Body of pancreas (tissue), 4 donors: Measurements from ENCODE around the gene FJX1.

Experiments used
- CTCF ChIP-seq, 7 experiments: fragments of 450-650 bp in 4 of 7; fragments of 200-600 bp in 3 of 7; sonication (generic) in 3 of 7; IDR thresholded peaks; one replicate each; pipeline ENCODE4 v1.5.1; 2016 to 2019; ENCODE audit warnings: antibody characterized with exemption in 7 of 7
- POLR2A ChIP-seq, 3 donors: fragments of 450-650 bp; IDR thresholded peaks; one replicate each; pipeline ENCODE4 v1.6.1; 2016; ENCODE audit warnings: antibody characterized with exemption in 3 of 3, mild to moderate bottlenecking in 2 of 3

- TF ChIP-seq POLR2A (IDR thresholded peaks at IDR 0.05) (no peak), CTCF (IDR thresholded peaks at IDR 0.05) (no peak)
These were observed 30.3 kb upstream of the FJX1 start for GRCh38 chr11:35587972-35588371.
